MG63 (cell line): ENCODE measurements around the gene TLE2. TPM values are rescaled to one million over a fixed set of nuclear protein-coding genes. Genes with fewer than 3 reads are reported as not detected.
A peak's percentile ranks its signal among the peaks of the same experiment; 100 is the strongest.
"Not testable (repeated sequence)": the region's sequence is repeated elsewhere in the genome, so short reads cannot be mapped to it uniquely, and the experiment has no call there.

ENCODE experiments used
- DNase-seq: peaks from one replicate; pipeline ENCODE4 v3.0.0-alpha.2; 2020
- H3K27me3 ChIP-seq: fragments of 250-450 bp; sonication (Bioruptor Pico); 2 replicates; pipeline ENCODE4 v1.5.1; 2020; ENCODE audit warnings: mild to moderate bottlenecking, moderate library complexity
- H3K36me3 ChIP-seq: fragments of 250-450 bp; sonication (Bioruptor Pico); 2 replicates; pipeline ENCODE4 v1.5.1; 2020; ENCODE audit warnings: mild to moderate bottlenecking, moderate library complexity
- H3K4me3 ChIP-seq: fragments of 250-450 bp; sonication (Bioruptor Pico); 2 replicates; pipeline ENCODE4 v1.5.1; 2020; ENCODE audit warnings: mild to moderate bottlenecking, moderate library complexity
- H3K9me3 ChIP-seq: fragments of 250-450 bp; sonication (Bioruptor Pico); 2 replicates; pipeline ENCODE4 v1.5.1; 2020; ENCODE audit warnings: mild to moderate bottlenecking, moderate library complexity
- total RNA-seq: library from RNA; depleted of rRNA; stranded (reverse); fragments of >200 nt; shearing (Covaris generic); gene quantifications from 2 replicates; pipeline ENCODE4 v1.2.3, GENCODE V29; 2014; ENCODE audit warnings: low replicate concordance

TLE2 gene
- total RNA-seq, 1 experiment from 2014 or later: 4.1 TPM

DNA sequence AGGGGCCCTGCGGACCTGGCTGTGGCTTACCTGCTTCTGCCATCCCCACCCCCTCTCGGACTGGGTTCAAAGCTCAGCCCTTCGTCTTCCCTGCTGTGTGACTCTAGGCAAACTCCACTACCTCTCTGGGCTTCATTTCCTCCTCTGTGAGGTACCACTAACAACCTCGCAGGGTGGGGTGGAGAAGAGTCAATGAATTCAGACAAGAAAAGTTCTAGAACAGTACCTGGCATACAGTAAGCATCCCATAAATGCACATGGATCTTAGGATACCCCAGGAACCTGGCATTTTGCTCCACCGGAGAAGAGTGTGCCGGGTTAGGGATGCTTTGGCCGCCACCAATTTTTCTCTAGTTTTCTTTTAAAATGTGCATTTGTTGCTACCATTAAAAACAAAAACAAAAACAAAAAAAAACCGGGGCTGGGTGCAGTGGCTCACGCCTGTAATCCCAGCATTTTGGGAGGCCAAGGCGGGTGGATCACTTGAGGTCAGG, 29.8 kb upstream of the TLE2 start:
- peaks cover 25% of the 10 kb centered on the region for H3K36me3 ChIP-seq
- DNase-seq: no peak
- H3K9me3 ChIP-seq: no peaks in the 10 kb centered on the region
- H3K27me3 ChIP-seq: no peaks in the 10 kb centered on the region
- H3K4me3 ChIP-seq: no peak overlapping the region

DNA sequence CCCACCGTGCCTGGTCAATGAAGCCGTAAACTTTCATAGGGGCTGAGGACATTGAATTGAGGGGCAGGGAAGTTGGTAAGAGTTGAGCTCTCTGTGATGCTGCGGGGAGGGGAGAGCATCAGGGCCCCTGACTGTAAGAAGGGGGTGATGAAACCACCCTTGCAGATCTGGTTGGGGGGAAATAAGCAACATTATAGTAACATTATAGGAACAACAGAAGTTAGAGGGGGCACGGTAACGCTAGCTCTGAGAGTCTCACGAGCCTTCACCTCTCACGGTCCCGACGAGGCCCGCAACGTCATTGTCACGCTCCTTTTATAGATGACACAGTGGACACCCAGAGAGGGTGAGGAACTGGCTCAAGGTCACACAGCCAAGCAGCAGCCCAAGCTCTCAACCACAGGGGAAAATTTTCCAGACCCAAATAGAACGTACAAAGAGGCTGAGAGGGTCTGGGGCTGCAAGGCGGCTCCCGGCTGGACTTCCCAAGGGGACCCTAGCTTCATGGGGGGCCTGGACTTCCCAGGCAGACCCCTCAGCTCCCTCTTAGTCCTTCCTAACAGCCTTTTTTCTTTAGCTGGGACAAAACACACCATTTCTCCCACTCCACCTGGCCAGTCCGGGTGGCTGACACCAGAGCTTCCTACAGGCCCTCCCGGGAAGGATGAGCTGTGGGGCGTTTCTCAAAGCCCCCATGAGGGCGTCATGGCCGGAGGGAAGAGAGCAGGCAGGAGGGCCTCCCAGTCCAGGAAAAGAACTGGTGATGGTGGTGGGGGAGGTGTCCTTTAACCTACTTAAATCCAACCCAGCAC, 29.1 kb upstream of the TLE2 start:
- DNase-seq: no peak
- peaks cover 25% of the 10 kb centered on the region for H3K36me3 ChIP-seq
- no peak overlapping the region for H3K4me3 ChIP-seq
- H3K9me3 ChIP-seq: no peaks in the 10 kb centered on the region
- no peaks in the 10 kb centered on the region for H3K27me3 ChIP-seq

DNA sequence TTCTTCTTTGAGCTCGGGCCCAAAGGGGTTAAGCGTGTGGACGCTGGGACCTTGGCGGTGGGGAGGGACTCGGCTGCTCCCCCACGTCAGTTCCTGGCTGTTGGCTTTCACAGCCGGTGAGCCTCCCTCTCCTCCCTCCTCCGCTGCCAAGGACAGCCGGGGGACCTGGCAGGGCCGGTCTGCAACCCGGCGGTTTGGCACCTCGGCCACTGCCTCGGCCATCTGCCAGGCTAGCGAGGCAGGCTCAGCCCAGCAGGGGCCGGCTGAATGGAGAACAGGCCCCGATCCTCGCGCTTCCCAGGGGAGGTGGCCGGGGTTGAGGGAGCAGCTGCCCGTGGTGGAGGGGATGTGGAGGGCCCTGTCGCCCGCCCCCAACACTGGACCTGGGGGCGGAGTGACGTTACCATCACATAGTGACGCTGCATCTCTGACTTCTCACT, 28.2 kb upstream of the TLE2 start:
- DNase-seq: peak; percentile 79
- Histone ChIP-seq H3K27me3 (no peaks in the 10 kb centered on the region), H3K36me3 (peaks cover 25% of the 10 kb centered on the region), H3K4me3 (no peak overlapping the region), H3K9me3 (no peaks in the 10 kb centered on the region)

DNA sequence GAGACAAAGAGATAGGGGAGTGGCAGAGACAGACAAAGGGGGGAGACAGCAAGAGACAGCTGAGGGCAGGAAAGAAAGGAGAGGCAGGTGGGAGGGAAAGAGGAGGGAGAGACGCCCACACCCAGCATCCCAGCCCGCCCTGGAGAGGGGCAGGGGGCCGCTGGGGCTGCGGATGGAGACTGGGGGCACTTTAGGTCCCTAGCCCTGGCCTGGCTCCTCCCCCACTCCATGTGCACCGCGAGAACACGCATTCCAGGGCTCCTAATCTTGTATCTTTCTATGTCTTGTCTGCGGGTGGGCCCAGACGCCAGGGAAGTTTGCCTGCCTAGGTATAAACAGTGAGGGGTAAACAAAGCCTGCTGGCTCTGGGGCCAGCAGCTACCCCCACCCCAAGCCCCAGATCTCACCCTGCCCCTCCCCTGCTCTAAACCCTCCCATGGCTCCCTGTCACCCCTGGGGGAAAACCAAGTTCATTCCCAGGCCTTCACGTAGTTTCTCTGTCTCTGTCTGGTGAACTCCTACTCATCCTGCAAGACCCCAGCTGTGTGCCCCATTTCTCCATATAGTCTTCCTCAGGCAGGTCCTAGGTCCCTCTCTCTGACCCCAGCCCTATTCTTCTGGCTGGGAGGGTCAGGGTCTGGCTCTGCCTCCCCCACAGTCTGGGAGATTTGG, 27.5 kb upstream of the TLE2 start:
- Histone ChIP-seq H3K4me3 (no peak overlapping the region), H3K27me3 (no peaks in the 10 kb centered on the region), H3K9me3 (no peaks in the 10 kb centered on the region), H3K36me3 (peaks cover 25% of the 10 kb centered on the region)
- no peak for DNase-seq

DNA sequence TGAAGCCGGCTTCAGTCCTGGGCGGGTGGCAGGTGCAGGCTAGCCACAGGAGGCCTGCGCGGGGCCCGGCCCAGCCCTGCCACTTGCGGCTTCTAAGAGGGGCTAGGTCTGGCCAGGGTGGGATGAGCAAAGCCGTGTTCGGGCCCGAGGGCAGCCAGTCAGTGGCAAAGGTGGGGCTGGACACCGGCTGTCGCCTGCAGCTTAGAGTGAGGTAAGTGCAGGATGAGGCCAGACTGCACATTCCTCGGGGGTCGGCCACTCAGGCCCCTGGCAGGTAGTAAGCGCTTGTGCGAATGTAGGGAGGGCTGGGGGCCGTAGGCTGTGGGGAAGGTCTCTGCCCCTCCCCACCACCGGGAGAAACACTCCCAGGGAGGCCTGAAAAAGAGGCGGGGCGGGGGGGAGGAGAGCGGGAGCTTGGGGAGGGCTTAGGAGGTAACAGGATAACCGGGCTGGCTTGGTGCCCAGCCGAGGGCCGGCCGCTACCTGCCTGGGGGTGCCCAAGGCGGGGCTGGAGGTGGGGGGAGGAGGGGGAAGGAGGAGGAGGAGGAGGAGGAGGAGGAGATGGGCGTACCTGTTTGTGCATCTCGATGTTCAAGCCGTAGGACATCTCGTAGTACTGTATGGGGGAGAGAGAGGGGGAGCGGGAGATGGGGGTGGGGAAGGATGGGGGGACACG, 26.8 kb upstream of the TLE2 start:
- Histone ChIP-seq H3K9me3 (no peaks in the 10 kb centered on the region), H3K36me3 (peaks cover 23% of the 10 kb centered on the region), H3K4me3 (no peak overlapping the region), H3K27me3 (no peaks in the 10 kb centered on the region)
- DNase-seq: no peak

DNA sequence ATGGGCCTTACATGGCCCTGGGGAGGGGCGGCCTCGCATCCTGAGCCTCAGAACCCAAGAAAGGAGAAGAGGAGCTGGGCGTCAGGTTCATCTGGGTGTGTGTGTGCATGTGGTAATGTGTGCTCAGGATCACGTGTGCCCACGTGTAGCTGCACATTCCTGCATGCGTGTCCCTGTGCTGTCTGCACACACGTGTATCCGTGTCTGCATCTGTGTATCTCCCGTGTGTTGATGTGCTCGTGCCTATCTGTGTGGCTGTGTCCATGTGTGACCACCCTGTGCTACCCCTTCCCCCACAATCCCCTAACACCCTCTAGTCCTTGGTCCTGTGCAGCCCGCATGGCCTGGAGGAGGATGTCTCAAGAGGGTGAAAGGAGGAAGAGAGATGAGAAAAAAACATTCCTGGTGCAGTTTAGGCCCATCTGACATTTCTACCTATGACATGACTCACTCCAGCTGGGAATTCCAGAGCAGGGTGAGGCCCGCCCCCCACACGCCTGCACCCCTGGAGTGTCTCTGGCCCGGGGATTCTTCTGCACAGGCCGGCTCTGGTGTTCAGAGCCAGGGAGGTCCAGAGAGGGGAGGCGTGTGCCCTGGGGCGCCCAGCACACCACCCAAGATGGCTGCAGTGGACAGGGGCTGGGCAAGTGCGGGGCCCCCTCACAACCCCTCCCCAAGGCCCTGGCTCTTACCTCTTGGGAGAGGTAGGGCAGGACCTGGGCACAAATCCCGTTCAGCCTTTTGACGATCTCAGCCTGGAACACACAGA, 26.1 kb upstream of the TLE2 start:
- H3K4me3 ChIP-seq: no peak overlapping the region
- H3K27me3 ChIP-seq: no peaks in the 10 kb centered on the region
- peaks cover 17% of the 10 kb centered on the region for H3K36me3 ChIP-seq
- no peak for DNase-seq
- H3K9me3 ChIP-seq: no peaks in the 10 kb centered on the region

DNA sequence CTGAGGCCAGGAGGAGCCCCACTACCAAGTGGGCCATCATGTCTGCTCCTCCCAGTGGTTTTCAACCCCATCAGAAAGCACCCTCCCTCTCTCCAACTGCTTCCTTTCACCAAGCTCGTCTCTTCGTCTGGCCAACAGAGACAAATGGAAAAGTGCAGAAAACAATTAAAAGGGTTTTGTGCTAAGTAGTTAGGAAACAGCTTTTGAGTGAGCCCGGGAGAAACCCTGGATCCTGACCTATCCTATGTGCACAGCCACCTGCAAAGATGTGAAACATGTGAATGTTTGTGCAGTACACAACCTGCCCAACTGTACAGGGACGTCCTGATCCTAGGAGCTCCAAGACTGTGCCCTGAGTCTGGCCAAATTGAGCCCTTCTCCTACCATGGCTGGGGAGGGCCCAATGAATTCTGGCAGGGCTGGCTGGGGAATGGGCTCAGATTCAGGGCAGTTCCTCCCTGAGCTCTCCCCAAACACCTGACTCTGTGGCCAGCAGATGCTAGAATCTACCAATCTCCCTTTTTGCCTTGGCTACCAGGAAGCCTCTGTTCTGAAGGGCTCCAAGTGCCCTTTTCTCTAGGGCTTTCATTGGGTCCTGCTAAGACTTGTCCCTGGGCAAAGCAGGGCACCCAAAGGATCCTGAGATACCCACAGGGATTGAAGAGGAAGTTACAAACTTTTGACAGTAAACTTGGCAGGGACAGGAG, 25.3 kb upstream of the TLE2 start:
- Histone ChIP-seq H3K4me3 (no peak overlapping the region), H3K36me3 (peaks cover 12% of the 10 kb centered on the region), H3K9me3 (no peaks in the 10 kb centered on the region), H3K27me3 (no peaks in the 10 kb centered on the region)
- DNase-seq: no peak

DNA sequence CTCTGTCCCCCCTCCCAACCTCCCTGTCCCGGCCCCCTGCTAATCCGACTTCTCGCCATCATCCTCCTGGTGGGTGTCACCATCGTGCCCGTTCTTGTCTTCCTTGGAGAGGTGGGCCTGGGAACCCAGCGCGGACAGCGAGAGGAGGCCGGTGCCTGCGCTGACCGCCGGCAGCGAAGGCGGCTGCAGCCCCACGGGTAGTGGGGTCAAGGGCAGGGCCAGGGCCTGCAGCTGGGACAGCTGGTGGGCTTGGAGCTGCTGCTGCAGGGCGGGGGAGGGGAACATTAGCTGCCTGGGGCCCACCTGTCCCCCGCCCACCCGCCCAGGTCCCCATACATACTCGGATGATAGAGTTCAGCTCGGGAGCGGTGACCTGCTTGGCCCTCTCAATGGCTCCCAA, 24.7 kb upstream of the TLE2 start:
- H3K4me3 ChIP-seq: no peak overlapping the region
- H3K36me3 ChIP-seq: peaks cover 11% of the 10 kb centered on the region
- no peaks in the 10 kb centered on the region for H3K9me3 ChIP-seq

DNA sequence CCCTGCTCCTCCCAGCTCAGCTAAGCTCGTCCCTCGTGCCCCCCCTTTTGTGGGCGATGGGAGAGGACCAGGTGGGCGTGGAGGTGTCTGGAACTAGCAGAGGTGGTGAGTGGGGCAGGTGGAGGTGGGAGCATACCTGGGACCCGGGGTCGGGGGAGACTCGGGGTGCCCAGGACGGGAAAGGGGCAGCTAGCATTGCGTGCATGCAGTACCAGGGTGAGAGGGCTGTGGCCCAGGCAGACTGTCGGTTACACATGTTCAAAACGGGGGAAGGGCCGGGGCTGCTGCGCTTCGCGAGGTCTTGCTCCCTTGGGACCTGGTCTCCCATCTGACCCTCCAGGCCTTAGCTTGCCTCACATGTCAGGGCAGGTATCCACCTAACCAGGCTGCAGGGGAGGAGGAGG, 24.1 kb upstream of the TLE2 start:
- H3K27me3 ChIP-seq: no peaks in the 10 kb centered on the region
- H3K9me3 ChIP-seq: no peaks in the 10 kb centered on the region
- H3K4me3 ChIP-seq: no peak overlapping the region
- no peak for DNase-seq
- peaks cover 8% of the 10 kb centered on the region for H3K36me3 ChIP-seq

More for the DNA sequence above, 24.7 kb upstream of the TLE2 start:
- DNase-seq: no peak
- no peaks in the 10 kb centered on the region for H3K27me3 ChIP-seq

DNA sequence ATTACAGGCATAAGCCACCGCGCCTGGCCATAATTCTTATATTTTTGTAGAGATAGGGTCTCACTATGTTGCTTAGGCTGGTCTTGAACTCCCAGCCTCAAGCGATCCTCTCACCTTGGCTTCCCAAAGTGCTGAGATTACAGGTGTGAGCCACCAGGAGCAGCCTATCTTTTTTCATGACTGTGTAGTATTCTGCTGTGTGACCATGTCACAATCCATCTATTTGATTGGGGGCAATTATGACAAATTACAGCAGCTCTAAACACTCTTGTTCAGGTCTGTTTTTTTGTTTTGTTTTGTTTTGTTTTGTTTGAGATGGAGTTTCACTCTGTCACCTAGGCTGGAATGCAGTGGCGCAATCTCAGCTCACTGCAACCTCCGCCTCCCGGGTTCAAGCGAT, 20.9 kb upstream of the TLE2 start:
- not testable (repeated sequence) for H3K9me3 ChIP-seq, H3K4me3 ChIP-seq, H3K36me3 ChIP-seq, H3K27me3 ChIP-seq, DNase-seq

DNA sequence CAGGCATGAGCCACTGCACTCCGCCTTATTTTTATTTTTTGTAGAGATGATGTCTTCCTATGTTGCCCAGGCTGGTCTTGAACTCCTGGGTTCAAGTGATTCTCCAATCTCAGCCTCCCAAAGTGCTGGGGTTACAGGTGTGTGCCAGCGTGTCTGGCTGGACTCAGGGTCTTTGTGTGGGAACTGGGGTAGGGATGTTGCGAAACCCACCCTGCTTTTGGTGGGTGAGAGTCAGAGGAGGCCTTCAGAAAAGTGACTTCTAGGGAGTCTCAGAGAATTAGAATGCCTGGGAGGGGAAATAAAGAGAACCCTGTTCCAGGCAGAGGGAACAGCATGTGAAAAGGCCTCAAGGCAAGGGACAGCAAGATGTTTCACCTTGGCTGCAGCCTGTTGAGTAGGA, 20.0 kb upstream of the TLE2 start:
- H3K9me3 ChIP-seq: no peaks in the 10 kb centered on the region
- no peaks in the 10 kb centered on the region for H3K36me3 ChIP-seq
- H3K27me3 ChIP-seq: no peaks in the 10 kb centered on the region
- DNase-seq: no peak
- no peak overlapping the region for H3K4me3 ChIP-seq

DNA sequence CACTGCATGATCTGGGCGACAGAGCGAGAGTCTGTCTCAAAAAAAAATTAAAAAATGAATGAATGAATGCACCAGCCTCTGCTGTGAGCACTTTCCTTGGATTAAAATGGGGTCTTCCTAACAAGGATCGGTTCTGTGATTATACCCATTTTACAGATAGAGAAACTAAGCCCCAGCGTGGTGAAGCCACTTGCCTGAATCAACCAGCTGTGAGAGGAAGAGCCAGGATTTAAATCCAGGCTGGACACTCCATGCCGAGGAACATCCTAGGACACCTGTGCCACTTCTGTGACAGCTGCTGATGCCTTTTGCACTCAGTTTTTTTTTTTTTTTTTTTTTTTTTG, 19.1 kb upstream of the TLE2 start:
- H3K9me3 ChIP-seq: no peaks in the 10 kb centered on the region
- DNase-seq: no peak
- H3K4me3 ChIP-seq: no peak overlapping the region

DNA sequence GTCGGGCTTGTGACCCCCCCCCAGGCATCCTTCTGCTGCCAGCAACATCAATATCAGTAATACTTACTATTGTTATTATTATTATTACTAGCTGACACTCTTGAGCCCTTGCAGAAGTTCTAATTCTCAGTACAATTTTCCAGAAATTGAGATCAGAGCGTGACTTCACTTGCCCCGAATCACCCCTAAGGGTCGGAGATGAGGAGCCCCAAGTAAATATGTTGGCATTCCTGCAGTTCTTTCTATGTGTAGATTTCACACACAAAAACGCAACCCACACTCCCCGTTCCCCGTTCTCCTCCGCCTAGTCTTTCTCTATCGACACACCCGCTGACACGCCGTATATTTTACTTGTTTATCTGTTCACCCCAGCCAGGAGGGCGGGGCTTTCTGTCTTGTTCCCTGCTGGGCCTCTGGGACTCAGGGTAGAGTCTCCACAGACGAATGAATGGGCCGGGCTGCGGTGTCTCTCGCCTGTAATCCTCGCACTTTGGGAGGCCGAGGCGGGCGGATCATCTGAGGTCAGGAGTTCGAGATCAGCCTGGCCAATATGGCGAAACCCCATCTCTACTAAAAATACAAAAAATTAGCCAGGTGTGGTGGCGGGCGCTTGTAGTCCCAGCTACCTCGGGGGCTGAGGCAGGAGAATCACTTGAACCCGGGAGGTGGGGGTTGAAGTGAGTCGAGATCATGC, 18.6 kb upstream of the TLE2 start:
- H3K36me3 ChIP-seq: no peaks in the 10 kb centered on the region
- DNase-seq: no peak
- no peaks in the 10 kb centered on the region for H3K9me3 ChIP-seq
- no peaks in the 10 kb centered on the region for H3K27me3 ChIP-seq
- no peak overlapping the region for H3K4me3 ChIP-seq

More for the DNA sequence above, 19.1 kb upstream of the TLE2 start:
- Histone ChIP-seq H3K36me3 (no peaks in the 10 kb centered on the region), H3K27me3 (no peaks in the 10 kb centered on the region)

DNA sequence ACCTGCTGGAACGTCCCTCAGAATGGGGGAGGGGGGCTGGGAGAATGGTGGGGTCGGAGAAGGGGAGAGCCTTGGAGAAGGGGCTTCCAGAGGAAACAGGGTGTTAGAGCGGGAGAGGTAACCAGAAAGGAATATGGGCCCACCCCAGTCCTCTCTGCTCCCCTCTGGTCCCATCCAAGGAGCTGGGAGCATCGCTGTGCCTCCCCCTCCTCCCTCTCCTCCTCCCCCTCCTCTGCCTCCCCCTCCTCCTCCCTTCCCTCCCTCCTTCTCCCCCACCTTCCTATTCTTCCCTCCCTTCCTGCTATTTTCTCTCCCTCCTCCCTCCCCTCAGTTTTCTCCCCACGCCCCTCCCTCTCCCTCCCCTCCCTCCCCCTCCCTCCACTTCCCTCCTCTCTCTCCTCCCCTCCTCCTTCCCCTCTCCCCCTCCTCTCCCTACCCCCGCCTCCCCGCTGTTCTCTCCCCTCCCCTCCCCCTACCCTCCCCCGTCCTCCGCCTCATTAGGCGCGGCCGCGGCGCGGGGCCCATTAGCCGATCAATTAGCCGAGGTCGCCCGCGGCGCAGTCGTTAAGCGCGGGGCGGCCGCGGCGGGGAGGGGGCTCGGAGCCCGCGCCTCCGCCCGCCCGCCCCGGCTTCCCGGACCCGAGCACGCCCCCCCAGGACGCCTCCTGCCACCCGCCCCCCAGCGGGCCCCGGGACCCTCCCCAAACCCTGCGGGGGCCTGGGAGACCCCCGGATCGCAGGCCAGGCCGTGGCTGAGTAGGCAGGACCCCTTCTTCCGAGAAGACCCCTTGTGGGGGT, 17.8 kb upstream of the TLE2 start:
- H3K36me3 ChIP-seq: no peaks in the 10 kb centered on the region
- no peak overlapping the region for H3K4me3 ChIP-seq
- H3K9me3 ChIP-seq: no peaks in the 10 kb centered on the region
- H3K27me3 ChIP-seq: no peaks in the 10 kb centered on the region
- DNase-seq: no peak
